Cardiac atrium fibroblast (primary cell): Measurements from ENCODE around the gene OR4K14. TPM values are rescaled to one million over a fixed set of nuclear protein-coding genes. Genes with fewer than 3 reads are reported as not detected.

Experiments used
- total RNA-seq: library from RNA; depleted of rRNA; stranded (reverse); fragments of >200 nt; gene quantifications from 2 replicates; pipeline ENCODE4 v1.2.3, GENCODE V29; 2015

OR4K14 gene, protein sequence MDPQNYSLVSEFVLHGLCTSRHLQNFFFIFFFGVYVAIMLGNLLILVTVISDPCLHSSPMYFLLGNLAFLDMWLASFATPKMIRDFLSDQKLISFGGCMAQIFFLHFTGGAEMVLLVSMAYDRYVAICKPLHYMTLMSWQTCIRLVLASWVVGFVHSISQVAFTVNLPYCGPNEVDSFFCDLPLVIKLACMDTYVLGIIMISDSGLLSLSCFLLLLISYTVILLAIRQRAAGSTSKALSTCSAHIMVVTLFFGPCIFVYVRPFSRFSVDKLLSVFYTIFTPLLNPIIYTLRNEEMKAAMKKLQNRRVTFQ
- total RNA-seq = not detected in 2 replicates

DNA sequence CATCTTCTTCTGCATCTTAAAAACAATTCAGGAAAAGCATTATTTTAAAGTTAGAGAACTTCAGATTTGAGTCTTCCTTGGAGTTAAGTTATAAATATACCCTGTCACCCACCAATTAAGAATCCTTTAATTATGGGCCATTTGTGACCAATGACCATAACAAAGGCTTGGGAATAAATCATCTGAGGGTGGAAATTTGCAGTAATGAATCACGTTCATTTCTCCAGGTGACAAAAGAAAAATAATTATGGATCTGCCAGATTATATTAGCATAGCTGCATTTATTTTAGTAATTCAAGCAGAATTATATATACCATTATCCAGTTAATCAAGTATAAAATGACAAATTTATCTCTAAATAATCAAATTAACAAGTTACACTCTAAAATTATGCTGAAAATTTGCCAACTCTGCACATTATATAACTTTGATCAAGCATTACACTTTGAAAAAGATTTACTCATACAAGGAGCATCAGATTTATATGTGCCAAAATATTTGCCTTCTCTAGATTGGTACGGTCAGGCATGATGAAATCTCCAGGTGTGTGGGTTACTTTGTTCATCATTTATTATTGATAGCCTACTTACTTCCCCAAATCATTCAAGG, at the start of gene OR4K14:
TSS of gene OR4K14 (minus strand) at position 51 of the 609 bp plus-strand sequence. CDS start 4,114 bp downstream, outside the sequence.

GRCh38 chr14:20059745-20060144, 40.6 kb upstream of the OR4K14 start, which contains the start of gene OR4L1:
Gene OR4L1 (plus strand): TSS chr14:20060045. CDS start chr14:20060045, 0 bp downstream.

DNA sequence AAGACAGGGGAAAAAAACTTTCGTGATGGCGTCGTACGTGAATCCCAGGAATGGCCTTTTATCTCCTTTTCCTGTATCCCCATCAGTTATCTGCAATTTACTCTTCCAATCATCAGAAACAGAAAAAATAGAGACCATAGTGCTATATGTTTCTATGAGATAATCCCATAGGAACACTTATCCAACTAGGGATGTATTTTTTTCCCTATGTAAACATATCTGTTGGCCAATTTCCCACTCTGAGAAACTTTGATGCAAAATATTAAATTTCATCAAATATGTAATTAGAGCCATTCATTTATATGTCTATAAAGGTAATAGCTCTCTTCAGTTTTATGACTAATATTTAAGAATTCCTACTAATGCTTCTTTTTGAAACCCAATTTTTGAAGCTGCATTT, 16.8 kb upstream of the OR4K14 start, which contains the start of gene OR4K13:
TSS of gene OR4K13 (minus strand) at position 101 of the 400 bp plus-strand sequence. CDS start 1,280 bp downstream, outside the sequence.

DNA sequence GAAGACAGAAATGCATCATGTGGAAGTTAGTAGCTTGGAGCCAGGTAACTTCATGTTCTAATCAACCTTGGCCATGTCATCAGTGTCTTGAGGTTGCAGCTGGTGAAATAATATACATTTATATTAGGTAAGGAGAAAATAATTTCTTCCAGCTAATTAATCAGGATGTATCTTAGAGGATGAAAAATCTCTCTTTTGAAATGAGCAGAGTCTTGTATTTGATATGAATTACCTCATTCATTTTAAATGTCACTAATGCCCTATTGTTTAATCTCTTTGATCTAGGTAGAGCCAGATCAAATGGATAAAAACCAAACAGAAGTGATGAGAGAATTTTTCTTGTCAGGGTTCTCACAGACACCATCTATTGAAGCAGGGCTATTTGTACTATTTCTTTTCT, 17.2 kb downstream of the OR4K14 start, which contains the start of gene OR4Q2:
TSS of gene OR4Q2 (plus strand) at position 301 of the 400 bp plus-strand sequence.

GRCh38 chr14:19975291-19975690, 43.8 kb downstream of the OR4K14 start, which contains the start of gene OR4K15:
Gene OR4K15 (plus strand): TSS chr14:19975591. CDS start chr14:19975591, 0 bp downstream.

Other genes starting within 250 kb of the OR4K14 start
- gene OR4M1, start 245.8 kb downstream of the OR4K14 start, total RNA-seq = not detected in 2 replicates
- not detected in 2 replicates for gene OR4N2, start 215.5 kb downstream of the OR4K14 start, total RNA-seq
- gene OR4K2, start 144.2 kb downstream of the OR4K14 start, total RNA-seq = not detected in 2 replicates
- gene OR4K5, start 98.7 kb downstream of the OR4K14 start, total RNA-seq = not detected in 2 replicates
- gene OR4K1, start 88.4 kb downstream of the OR4K14 start, total RNA-seq = not detected in 2 replicates
- not detected in 2 replicates for gene OR4K15, start 43.7 kb downstream of the OR4K14 start, total RNA-seq
- gene OR4Q2, start 17.1 kb downstream of the OR4K14 start, total RNA-seq = not detected in 2 replicates
- gene OR4K13, start 16.7 kb upstream of the OR4K14 start, total RNA-seq = not detected in 2 replicates
- not detected in 2 replicates for gene OR4L1, start 40.7 kb upstream of the OR4K14 start, total RNA-seq
- gene OR4K17, start 91.4 kb upstream of the OR4K14 start, total RNA-seq = not detected in 2 replicates
- gene OR4N5, start 119.5 kb upstream of the OR4K14 start, total RNA-seq = not detected in 2 replicates
- not detected in 2 replicates for gene OR11G2, start 171.6 kb upstream of the OR4K14 start, total RNA-seq
- not detected in 2 replicates for gene OR11H6, start 204.4 kb upstream of the OR4K14 start, total RNA-seq
- gene OR11H7, start 209.7 kb upstream of the OR4K14 start, total RNA-seq = not detected in 2 replicates
- gene OR11H4, start 220.0 kb upstream of the OR4K14 start, total RNA-seq = not detected in 2 replicates